Neural progenitor cell (in vitro differentiated cells): ENCODE results near the gene ZNF628. TPM values are rescaled to one million over a fixed set of nuclear protein-coding genes. Genes with fewer than 3 reads are reported as not detected.
"Not testable (repeated sequence)": the region's sequence is repeated elsewhere in the genome, so short reads cannot be mapped to it uniquely, and the experiment has no call there.

Experiments used
- DNase-seq: peaks from one replicate; pipeline ENCODE4 v3.0.0-alpha.2; 2016; ENCODE audit warnings: low spot score
- H2AFZ ChIP-seq: fragments of 200-600 bp; sonication (generic); replicated peaks from 2 replicates; pipeline ENCODE4 v1.6.1; 2016; ENCODE audit warnings: antibody characterized with exemption
- H3F3A ChIP-seq: fragments of 200-600 bp; sonication (generic); 2 replicates; pipeline ENCODE4 v1.6.1; 2016; ENCODE audit warnings: antibody characterized with exemption, low read depth
- H3K27ac ChIP-seq: fragments of 200-600 bp; sonication (generic); 2 replicates; pipeline ENCODE4 v1.5.1; 2016; ENCODE audit warnings: mild to moderate bottlenecking
- H3K27me3 ChIP-seq: fragments of 200-600 bp; sonication (generic); 2 replicates; pipeline ENCODE4 v1.6.1; 2016; ENCODE audit warnings: mild to moderate bottlenecking, moderate library complexity
- H3K36me3 ChIP-seq: fragments of 200-600 bp; sonication (generic); 2 replicates; pipeline ENCODE4 v1.5.1; 2016
- H3K4me1 ChIP-seq: fragments of 200-600 bp; sonication (generic); 2 replicates; pipeline ENCODE4 v1.6.1; 2016; ENCODE audit warnings: mixed run types
- H3K4me2 ChIP-seq: fragments of 200-600 bp; sonication (generic); 2 replicates; pipeline ENCODE4 v1.6.1; 2016
- H3K4me3 ChIP-seq: fragments of 200-600 bp; sonication (generic); 2 replicates; pipeline ENCODE4 v1.5.1; 2016
- H3K79me2 ChIP-seq: fragments of 200-600 bp; sonication (generic); 2 replicates; pipeline ENCODE4 v1.6.1; 2016; ENCODE audit warnings: low read depth
- H3K9ac ChIP-seq: fragments of 200-600 bp; sonication (generic); 2 replicates; pipeline ENCODE4 v1.6.1; 2016
- H3K9me3 ChIP-seq: fragments of 200-600 bp; sonication (generic); 2 replicates; pipeline ENCODE4 v1.5.1; 2016; ENCODE audit warnings: low read depth
- H4K20me1 ChIP-seq: fragments of 200-600 bp; sonication (generic); 2 replicates; pipeline ENCODE4 v1.6.1; 2016; ENCODE audit warnings: low read depth
- H3K27ac Mint-ChIP-seq: 3 replicates; pipeline ENCODE4 v1.8.0; 2021; ENCODE audit warnings: mixed read lengths
- H3K27me3 Mint-ChIP-seq: 2 replicates; pipeline ENCODE4 v1.8.0; 2022; ENCODE audit warnings: low read depth, mild to moderate bottlenecking, inconsistent platforms, moderate library complexity, mixed read lengths; ENCODE audit not compliant: insufficient read depth
- H3K36me3 Mint-ChIP-seq: 3 replicates; pipeline ENCODE4 v1.8.0; 2021; ENCODE audit warnings: mixed read lengths
- H3K4me1 Mint-ChIP-seq: 3 replicates; pipeline ENCODE4 v1.8.0; 2021; ENCODE audit warnings: mixed read lengths
- H3K4me3 Mint-ChIP-seq: 3 replicates; pipeline ENCODE4 v1.8.0; 2021; ENCODE audit warnings: mild to moderate bottlenecking, moderate library complexity, mixed read lengths
- H3K9me3 Mint-ChIP-seq: 3 replicates; pipeline ENCODE4 v1.8.0; 2020; ENCODE audit warnings: mixed read lengths
- CTCF ChIP-seq: fragments of 200-600 bp; sonication (generic); IDR thresholded peaks from 2 replicates; pipeline ENCODE4 v1.5.1; 2017; ENCODE audit warnings: antibody characterized with exemption, mild to moderate bottlenecking
- EZH2 ChIP-seq: fragments of 200-600 bp; sonication (generic); IDR thresholded peaks from 2 replicates; pipeline ENCODE4 v1.6.1; 2017; ENCODE audit warnings: antibody characterized with exemption, mild to moderate bottlenecking, moderate library complexity
- EZH2phosphoT487 ChIP-seq: fragments of 200-600 bp; sonication (generic); IDR thresholded peaks from 2 replicates; pipeline ENCODE4 v1.6.1; 2017; ENCODE audit warnings: antibody characterized with exemption
- total RNA-seq: library from RNA; depleted of rRNA; stranded (reverse); fragments of >200 nt; gene quantifications from 2 replicates; pipeline ENCODE4 v1.2.3, GENCODE V29; 2015; ENCODE audit warnings: low replicate concordance

Gene ZNF628
- total RNA-seq, 1 donor from 2014 or later = not detected

- Mint-ChIP-seq H3K36me3 (no peaks in the 10 kb centered on the region), H3K4me1 (peaks cover 23% of the 10 kb centered on the region), H3K27me3 (peaks cover 6% of the 10 kb centered on the region), H3K4me3 (no peak overlapping the region), H3K27ac (no peak overlapping the region), H3K9me3 (no peaks in the 10 kb centered on the region)
- Histone ChIP-seq H4K20me1 (no peaks in the 10 kb centered on the region), H3K9me3 (no peaks in the 10 kb centered on the region), H3K27me3 (no peaks in the 10 kb centered on the region), H3F3A (no peaks in the 10 kb centered on the region), H3K4me2 (no peak overlapping the region), H3K27ac (no peak overlapping the region), H3K79me2 (no peaks in the 10 kb centered on the region), H3K9ac (no peak overlapping the region), H3K36me3 (no peaks in the 10 kb centered on the region), H3K4me1 (peaks cover 8% of the 10 kb centered on the region), H2AFZ (no peak overlapping the region), H3K4me3 (no peak overlapping the region)
- DNase-seq = no peak
- TF ChIP-seq CTCF = no peak
- TF ChIP-seq EZH2 = no peak
- no peak for TF ChIP-seq EZH2phosphoT487
Measured at GRCh38 chr19:55493645-55494171, 17.3 kb downstream of the ZNF628 start.

GRCh38 chr19:55494172-55494761, 17.9 kb downstream of the ZNF628 start:
- TF ChIP-seq EZH2 (no peak), CTCF (no peak), EZH2phosphoT487 (no peak)
- Histone ChIP-seq H3K27me3 (no peaks in the 10 kb centered on the region), H3K4me3 (no peak overlapping the region), H3K27ac (no peak overlapping the region), H4K20me1 (no peaks in the 10 kb centered on the region), H3K9me3 (no peaks in the 10 kb centered on the region), H3K36me3 (no peaks in the 10 kb centered on the region), H3K4me1 (peaks cover 4% of the 10 kb centered on the region), H2AFZ (no peak overlapping the region), H3K9ac (no peak overlapping the region), H3K4me2 (no peak overlapping the region), H3F3A (no peaks in the 10 kb centered on the region), H3K79me2 (no peaks in the 10 kb centered on the region)
- peaks cover 6% of the 10 kb centered on the region for H3K27me3 Mint-ChIP-seq
- peak overlapping the region; percentile 33 for H3K4me3 Mint-ChIP-seq
- H3K9me3 Mint-ChIP-seq = no peaks in the 10 kb centered on the region
- no peak for DNase-seq
- H3K36me3 Mint-ChIP-seq = no peaks in the 10 kb centered on the region
- H3K27ac Mint-ChIP-seq = peak overlapping the region; percentile 34
- peaks cover 27% of the 10 kb centered on the region for H3K4me1 Mint-ChIP-seq

- no peak overlapping the region for H3K27ac ChIP-seq
- H3K4me1 Mint-ChIP-seq = peaks cover 24% of the 10 kb centered on the region
- DNase-seq = no peak
- no peaks in the 10 kb centered on the region for H3K79me2 ChIP-seq
- H3K36me3 ChIP-seq = no peaks in the 10 kb centered on the region
- H3K9me3 Mint-ChIP-seq = no peaks in the 10 kb centered on the region
- no peak overlapping the region for H3K27ac Mint-ChIP-seq
- no peaks in the 10 kb centered on the region for H3K4me1 ChIP-seq
- H3K9me3 ChIP-seq = no peaks in the 10 kb centered on the region
- no peak overlapping the region for H3K9ac ChIP-seq
- H3K4me3 Mint-ChIP-seq = no peak overlapping the region
- no peak for TF ChIP-seq EZH2phosphoT487
- no peak overlapping the region for H2AFZ ChIP-seq
- no peaks in the 10 kb centered on the region for H4K20me1 ChIP-seq
- peaks cover 6% of the 10 kb centered on the region for H3K27me3 Mint-ChIP-seq
- H3F3A ChIP-seq = no peaks in the 10 kb centered on the region
- no peak overlapping the region for H3K4me2 ChIP-seq
- H3K27me3 ChIP-seq = no peaks in the 10 kb centered on the region
- no peaks in the 10 kb centered on the region for H3K36me3 Mint-ChIP-seq
- no peak overlapping the region for H3K4me3 ChIP-seq
Measured at GRCh38 chr19:55495646-55496349, 19.4 kb downstream of the ZNF628 start.

- not testable (repeated sequence) for H3K79me2 ChIP-seq, H3K36me3 ChIP-seq, H2AFZ ChIP-seq, H3K4me1 ChIP-seq, H3K27me3 Mint-ChIP-seq, H3K27ac ChIP-seq, H3K4me2 ChIP-seq, H4K20me1 ChIP-seq, H3K27me3 ChIP-seq, H3K9ac ChIP-seq, H3K4me3 ChIP-seq, H3F3A ChIP-seq, H3K36me3 Mint-ChIP-seq, H3K4me3 Mint-ChIP-seq, H3K9me3 Mint-ChIP-seq, DNase-seq, H3K9me3 ChIP-seq, H3K27ac Mint-ChIP-seq
- peaks cover 24% of the 10 kb centered on the region for H3K4me1 Mint-ChIP-seq
Measured at GRCh38 chr19:55496820-55497219, 20.4 kb downstream of the ZNF628 start.
